IPS-NIHi11 (cell line): Measurements from ENCODE around the gene TOMM7.
"Not testable (repeated sequence)": the region's sequence is repeated elsewhere in the genome, so short reads cannot be mapped to it uniquely, and the experiment has no call there.

Experiments
- DNase-seq: peaks from one replicate; pipeline ENCODE4 v3.0.0; 2012; ENCODE audit warnings: mixed read lengths, low spot score

TOMM7 gene

GRCh38 chr7:22853674-22854157 lies 31.1 kb upstream of the TOMM7 start:
- DNase-seq = no peak

- DNase-seq = no peak
These were observed 30.5 kb upstream of the TOMM7 start for GRCh38 chr7:22853138-22853537.

- DNase-seq = no peak
These were observed 28.5 kb upstream of the TOMM7 start for GRCh38 chr7:22851145-22851544.

- not testable (repeated sequence) for DNase-seq
These were observed 27.7 kb upstream of the TOMM7 start for GRCh38 chr7:22850394-22850793.

GRCh38 chr7:22849662-22850061 lies 27.0 kb upstream of the TOMM7 start:
- no peak for DNase-seq

- DNase-seq = no peak
These were observed 26.5 kb upstream of the TOMM7 start for GRCh38 chr7:22849172-22849571.

GRCh38 chr7:22846961-22847360 lies 24.3 kb upstream of the TOMM7 start:
- DNase-seq = no peak

GRCh38 chr7:22845221-22845834 lies 22.7 kb upstream of the TOMM7 start:
- no peak for DNase-seq

- no peak for DNase-seq
These were observed 21.1 kb upstream of the TOMM7 start for GRCh38 chr7:22843681-22844309.

- no peak for DNase-seq
These were observed 20.3 kb upstream of the TOMM7 start for GRCh38 chr7:22842973-22843372.

- DNase-seq = no peak
These were observed 19.8 kb upstream of the TOMM7 start for GRCh38 chr7:22842383-22842941.

GRCh38 chr7:22841954-22842353 lies 19.3 kb upstream of the TOMM7 start:
- no peak for DNase-seq

- DNase-seq = no peak
These were observed 14.7 kb upstream of the TOMM7 start for GRCh38 chr7:22837308-22837707.

- DNase-seq = not testable (repeated sequence)
These were observed 13.9 kb upstream of the TOMM7 start for GRCh38 chr7:22836506-22836905.

- DNase-seq = no peak
These were observed 11.3 kb upstream of the TOMM7 start for GRCh38 chr7:22833957-22834356.

GRCh38 chr7:22833113-22833855 lies 10.6 kb upstream of the TOMM7 start:
- DNase-seq = no peak

- DNase-seq = no peak
These were observed 9.8 kb upstream of the TOMM7 start for GRCh38 chr7:22832401-22832800.

GRCh38 chr7:22831602-22832305 lies 9.1 kb upstream of the TOMM7 start:
- DNase-seq = no peak

- no peak for DNase-seq
These were observed 4.9 kb upstream of the TOMM7 start for GRCh38 chr7:22827563-22827962.

- no peak for DNase-seq
These were observed 3.9 kb upstream of the TOMM7 start for GRCh38 chr7:22826593-22826992.

GRCh38 chr7:22824760-22825159 lies 2.1 kb upstream of the TOMM7 start:
- no peak for DNase-seq

- no peak for DNase-seq
These were observed 471 bp upstream of the TOMM7 start for GRCh38 chr7:22823142-22823497.
